SU-DHL-6 (cell line): ENCODE results near the gene PNMA8C.

ENCODE experiments used
- EZH2phosphoT487 ChIP-seq: fragments of 200-600 bp; sonication (generic), shearing (Covaris generic); conservative IDR thresholded peaks from 2 replicates; pipeline ENCODE4 v1.6.1; 2018; ENCODE audit warnings: mild to moderate bottlenecking, antibody characterized with exemption, low read length, moderate library complexity, mixed read lengths
- TF ChIP-seq, protein P1 (sequence below): fragments of 200-600 bp; sonication (generic); IDR thresholded peaks from one replicate; pipeline ENCODE4 v1.5.1; 2017; ENCODE audit warnings: antibody characterized with exemption, mild to moderate bottlenecking, low read length, moderate library complexity; ENCODE audit not compliant: insufficient read depth, poor library complexity, severe bottlenecking

DNA sequence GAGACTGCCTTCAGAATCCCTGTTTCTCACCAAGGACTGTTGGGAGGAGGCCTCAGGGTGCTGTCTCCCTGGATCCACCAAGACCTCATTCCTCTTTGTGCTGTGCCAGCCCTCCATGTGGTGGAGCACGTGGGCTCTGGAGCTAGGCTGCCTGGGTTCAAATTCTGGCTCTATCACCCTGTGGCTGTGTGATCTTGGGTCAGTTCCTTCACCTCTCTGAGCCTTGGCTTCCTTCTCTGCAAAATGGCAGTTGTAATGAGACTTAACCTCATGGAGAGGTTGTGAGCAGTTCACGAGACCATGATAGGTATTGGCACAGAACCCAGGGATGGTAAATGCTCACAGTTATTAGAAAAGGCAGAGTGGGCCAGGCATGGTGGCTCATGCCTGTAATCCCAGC lies 6.4 kb downstream of the PNMA8C start:
- TF ChIP-seq, protein P1, sequence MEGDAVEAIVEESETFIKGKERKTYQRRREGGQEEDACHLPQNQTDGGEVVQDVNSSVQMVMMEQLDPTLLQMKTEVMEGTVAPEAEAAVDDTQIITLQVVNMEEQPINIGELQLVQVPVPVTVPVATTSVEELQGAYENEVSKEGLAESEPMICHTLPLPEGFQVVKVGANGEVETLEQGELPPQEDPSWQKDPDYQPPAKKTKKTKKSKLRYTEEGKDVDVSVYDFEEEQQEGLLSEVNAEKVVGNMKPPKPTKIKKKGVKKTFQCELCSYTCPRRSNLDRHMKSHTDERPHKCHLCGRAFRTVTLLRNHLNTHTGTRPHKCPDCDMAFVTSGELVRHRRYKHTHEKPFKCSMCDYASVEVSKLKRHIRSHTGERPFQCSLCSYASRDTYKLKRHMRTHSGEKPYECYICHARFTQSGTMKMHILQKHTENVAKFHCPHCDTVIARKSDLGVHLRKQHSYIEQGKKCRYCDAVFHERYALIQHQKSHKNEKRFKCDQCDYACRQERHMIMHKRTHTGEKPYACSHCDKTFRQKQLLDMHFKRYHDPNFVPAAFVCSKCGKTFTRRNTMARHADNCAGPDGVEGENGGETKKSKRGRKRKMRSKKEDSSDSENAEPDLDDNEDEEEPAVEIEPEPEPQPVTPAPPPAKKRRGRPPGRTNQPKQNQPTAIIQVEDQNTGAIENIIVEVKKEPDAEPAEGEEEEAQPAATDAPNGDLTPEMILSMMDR = no peak
- TF ChIP-seq EZH2phosphoT487 = no peak
